Neural crest cell (in vitro differentiated cells): ENCODE data around the gene INA. TPM values are rescaled to one million over a fixed set of nuclear protein-coding genes. Genes with fewer than 3 reads are reported as not detected.
"Not testable (repeated sequence)": the region's sequence is repeated elsewhere in the genome, so short reads cannot be mapped to it uniquely, and the experiment has no call there.

ENCODE experiments used
- DNase-seq: peaks from one replicate; pipeline ENCODE4 v3.0.0; 2021; ENCODE audit warnings: low read depth, mixed read lengths, low spot score
- H3K27ac Mint-ChIP-seq: one replicate; pipeline ENCODE4 v1.8.0; 2021; ENCODE audit warnings: mild to moderate bottlenecking, mixed read lengths; ENCODE audit not compliant: unreplicated experiment
- H3K27me3 Mint-ChIP-seq: 2 replicates; pipeline ENCODE4 v1.8.0; 2021; ENCODE audit warnings: low read depth, mild to moderate bottlenecking, mixed read lengths
- H3K36me3 Mint-ChIP-seq: 2 replicates; pipeline ENCODE4 v1.8.0; 2021; ENCODE audit warnings: low read depth, mild to moderate bottlenecking, mixed read lengths
- H3K4me1 Mint-ChIP-seq: 2 replicates; pipeline ENCODE4 v1.8.0; 2021; ENCODE audit warnings: mixed read lengths
- H3K4me3 Mint-ChIP-seq: one replicate; pipeline ENCODE4 v1.8.0; 2021; ENCODE audit warnings: mild to moderate bottlenecking, mixed read lengths
- H3K9me3 Mint-ChIP-seq: 2 replicates; pipeline ENCODE4 v1.8.0; 2021; ENCODE audit warnings: mixed read lengths
- CTCF ChIP-seq: fragments of 200-600 bp; sonication (generic); conservative IDR thresholded peaks from 2 replicates; pipeline ENCODE4 v1.5.0; 2021; ENCODE audit warnings: antibody characterized with exemption, mild to moderate bottlenecking
- total RNA-seq: library from RNA; stranded (reverse); gene quantifications from 2 replicates; pipeline ENCODE4 v1.2.1, GENCODE V29; 2021

The INA gene
- total RNA-seq, 1 donor from 2014 or later: 39.7 TPM

GRCh38 chr10:103246324-103246723, 30.6 kb upstream of the INA start:
- TF ChIP-seq CTCF: no peak
- no peaks in the 10 kb centered on the region for H3K27me3 Mint-ChIP-seq
- H3K4me1 Mint-ChIP-seq: no peaks in the 10 kb centered on the region
- DNase-seq: no peak
- peaks cover 2% of the 10 kb centered on the region for H3K9me3 Mint-ChIP-seq
- H3K27ac Mint-ChIP-seq: no peak overlapping the region
- H3K4me3 Mint-ChIP-seq: no peak overlapping the region
- peaks cover 2% of the 10 kb centered on the region for H3K36me3 Mint-ChIP-seq

- no peaks in the 10 kb centered on the region for H3K4me1 Mint-ChIP-seq
- H3K27ac Mint-ChIP-seq: no peak overlapping the region
- peaks cover 8% of the 10 kb centered on the region for H3K9me3 Mint-ChIP-seq
- DNase-seq: no peak
- no peaks in the 10 kb centered on the region for H3K27me3 Mint-ChIP-seq
- no peak overlapping the region for H3K4me3 Mint-ChIP-seq
- H3K36me3 Mint-ChIP-seq: peaks cover 6% of the 10 kb centered on the region
- no peak for TF ChIP-seq CTCF
Observed at GRCh38 chr10:103254113-103254512, 22.8 kb upstream of the INA start.

- no peaks in the 10 kb centered on the region for H3K27me3 Mint-ChIP-seq
- no peak overlapping the region for H3K4me3 Mint-ChIP-seq
- no peak for DNase-seq
- no peaks in the 10 kb centered on the region for H3K4me1 Mint-ChIP-seq
- H3K27ac Mint-ChIP-seq: no peak overlapping the region
- peaks cover 12% of the 10 kb centered on the region for H3K9me3 Mint-ChIP-seq
- no peak for TF ChIP-seq CTCF
- H3K36me3 Mint-ChIP-seq: peaks cover 7% of the 10 kb centered on the region
Observed at GRCh38 chr10:103254538-103255325, 22.2 kb upstream of the INA start.

GRCh38 chr10:103256613-103257012, 20.3 kb upstream of the INA start:
- H3K4me3 Mint-ChIP-seq: no peak overlapping the region
- H3K27ac Mint-ChIP-seq: no peak overlapping the region
- DNase-seq: no peak
- peaks cover 19% of the 10 kb centered on the region for H3K9me3 Mint-ChIP-seq
- no peak for TF ChIP-seq CTCF
- no peaks in the 10 kb centered on the region for H3K4me1 Mint-ChIP-seq
- no peaks in the 10 kb centered on the region for H3K27me3 Mint-ChIP-seq
- peaks cover 6% of the 10 kb centered on the region for H3K36me3 Mint-ChIP-seq

- Mint-ChIP-seq H3K27me3 (peaks cover 5% of the 10 kb centered on the region), H3K9me3 (peaks cover 19% of the 10 kb centered on the region), H3K36me3 (peaks cover 6% of the 10 kb centered on the region), H3K27ac (no peak overlapping the region), H3K4me1 (no peaks in the 10 kb centered on the region), H3K4me3 (no peak overlapping the region)
- TF ChIP-seq CTCF: no peak
- DNase-seq: no peak
Observed at GRCh38 chr10:103257812-103258211, 19.1 kb upstream of the INA start.

- not testable (repeated sequence) for H3K27ac Mint-ChIP-seq, H3K4me1 Mint-ChIP-seq, DNase-seq, H3K4me3 Mint-ChIP-seq, H3K36me3 Mint-ChIP-seq
- peaks cover 11% of the 10 kb centered on the region for H3K27me3 Mint-ChIP-seq
- peaks cover 19% of the 10 kb centered on the region for H3K9me3 Mint-ChIP-seq
Observed at GRCh38 chr10:103258928-103259327, 18.0 kb upstream of the INA start.
